ENCODE results near the gene UBQLN4. TPM values are rescaled to one million over a fixed set of nuclear protein-coding genes. Genes with fewer than 3 reads are reported as not detected.
A peak's percentile ranks its signal among the peaks of the same experiment; 100 is the strongest.

Gene UBQLN4
- total and polyA plus RNA-seq, 2 donors (not counting 3 experiments of a cell fraction or from before 2014, with no cell fraction given), result 50.5 to 50.8 TPM

DNA sequence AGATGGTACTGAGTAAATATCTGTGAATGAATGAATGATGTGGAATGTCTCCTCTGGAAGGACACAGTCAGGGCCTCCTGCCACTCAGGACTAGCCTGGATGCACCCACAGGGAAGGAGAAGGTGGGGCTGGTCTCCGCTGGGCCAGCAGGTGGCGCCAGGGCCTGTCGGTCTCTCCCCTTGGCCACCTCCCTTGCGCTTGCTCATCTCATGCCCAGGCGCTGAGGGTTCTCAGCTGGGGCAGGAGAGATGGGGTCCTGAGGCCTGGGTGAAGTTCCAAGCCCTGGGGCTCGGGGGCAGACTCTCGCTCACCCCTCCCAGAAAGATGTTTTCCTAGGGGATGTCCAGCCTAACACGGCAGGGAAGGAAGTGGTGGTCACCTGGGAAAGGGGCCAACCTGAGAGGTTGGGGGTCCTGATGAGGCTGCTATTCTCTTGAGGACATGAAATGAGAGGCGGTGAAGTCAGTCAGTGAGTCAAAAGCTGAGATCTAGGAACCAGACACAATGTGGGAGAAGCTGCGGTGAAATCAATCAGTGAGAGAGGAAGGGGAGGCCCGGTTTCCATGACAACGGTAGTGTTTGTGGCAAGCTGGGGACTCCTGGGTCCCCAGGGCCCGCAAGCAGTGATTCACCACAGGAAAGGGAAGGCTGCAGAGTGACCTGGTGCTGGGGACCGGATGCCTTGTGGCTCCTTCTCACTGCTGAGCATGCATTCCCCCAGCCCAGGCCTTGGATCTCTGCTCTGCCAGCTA is 43.2 kb upstream of the UBQLN4 start:
- TF ChIP-seq MAX (IDR thresholded peaks at IDR 0.05; ENCODE audit: insufficient read depth, insufficient read length) (no peak), FOS (IDR thresholded peaks at IDR 0.05; ENCODE audit: borderline replicate concordance, insufficient read depth, low read length) (peak; percentile 85), GATA2 (IDR thresholded peaks at IDR 0.05; ENCODE audit: insufficient read depth, insufficient read length, low read depth, low read length) (no peak), JUN (IDR thresholded peaks at IDR 0.05; ENCODE audit: borderline replicate concordance, insufficient read depth, insufficient read length, low read depth) (peak; percentile 92), EZH2 (IDR thresholded peaks at IDR 0.05; ENCODE audit: borderline replicate concordance, low read depth, low read length, severe bottlenecking) (no peak), POLR2A (IDR thresholded peaks at IDR 0.05; ENCODE audit: low read depth, low read length) (peak; percentile 65), MYC (IDR thresholded peaks at IDR 0.05; ENCODE audit: low read depth, low read length) (no peak), POLR2AphosphoS5 (IDR thresholded peaks at IDR 0.05; ENCODE audit: insufficient read depth, low read depth, low read length) (peak; percentile 90), CTCF (IDR thresholded peaks at IDR 0.05; ENCODE audit: extremely low read depth in 1 of 2, insufficient read depth in 1 of 2, low read depth in 1 of 2, low read length in 2 of 2) (peak; percentile 96 to 99)
- peak overlapping the region; percentile 92 for H3K27ac ChIP-seq (ENCODE audit: insufficient read depth, low read depth, low read length)
- H3K79me2 ChIP-seq (ENCODE audit: control insufficient read depth, insufficient read depth, low read length), result no peaks in the 10 kb centered on the region
- H3K27me3 ChIP-seq (ENCODE audit: control insufficient read depth in 2 of 2, insufficient read depth in 2 of 2, low read length in 2 of 2), result no peaks in the 10 kb centered on the region
- peak; percentile 93 for DNase-seq (ENCODE audit: low read depth, low spot score)
- peaks cover 36% of the 10 kb centered on the region for H3K4me1 ChIP-seq (ENCODE audit: control insufficient read depth, extremely low read depth, insufficient read depth, low read length)
- ChIA-PET POLR2A (interaction anchor here (0.8 to 1.1 kb wide), 4 partner anchors 10 to 33 kb away, joined by 3 to 8 read pairs (median 4); no protein-coding TSS in a partner anchor), CTCF (interaction anchor here (0.6 to 21.0 kb wide), 19 partner anchors 8 to 223 kb away, joined by 3 to 627 read pairs (median 4); partner anchors contain the start of genes LMNA, MEX3A, SLC25A44 and SMG5)
- no peaks in the 10 kb centered on the region for H3K9me3 ChIP-seq (replicated peaks; ENCODE audit: control insufficient read depth, insufficient read depth, low read length)
- TSS peak; percentile 94 for BruUV-seq (replicated peaks)
- H3K36me3 ChIP-seq (ENCODE audit: control insufficient read depth in 2 of 2, extremely low read depth in 1 of 2, insufficient read depth in 2 of 2, low read length in 2 of 2), result peaks cover 0 to 3% of the 10 kb centered on the region in 2 experiments
- H2AFZ ChIP-seq (ENCODE audit: low read depth, low read length), result no peak overlapping the region
- H3K9ac ChIP-seq (replicated peaks; ENCODE audit: extremely low read depth, insufficient read depth, low read length), result peak overlapping the region; percentile 79
- dilution Hi-C loops (cut with MboI; ENCODE audit: extremely low pct_ligation_motif_present, low sequenced_read_pairs), result no loop called here
- peak overlapping the region; percentile 26 for H3K4me2 ChIP-seq (ENCODE audit: insufficient read depth, low read length)
- intact Hi-C loops (cut with micrococcal nuclease), result loop anchor here (1.0 to 2.0 kb wide), 5 partner anchors 9 to 33 kb away; partner anchors contain the start of gene LMNA
- no peaks in the 10 kb centered on the region for H4K20me1 ChIP-seq (replicated peaks; ENCODE audit: control insufficient read depth, extremely low read depth, insufficient read depth, low read length)
- no peak overlapping the region for H3K4me3 ChIP-seq (replicated peaks in 1 of 3; ENCODE audit: insufficient read depth in 1 of 3, low read depth in 1 of 3, low read length in 3 of 3)
- FAIRE-seq, result peak; percentile 98
- no peaks in the 10 kb centered on the region for H3K9me1 ChIP-seq (replicated peaks; ENCODE audit: control insufficient read depth, extremely low read depth, insufficient read depth, low read length)

Data from endothelial cell of umbilical vein (primary cell).